Endothelial cell of umbilical vein (primary cell): ENCODE measurements around the gene TBX18. TPM values are rescaled to one million over a fixed set of nuclear protein-coding genes. Genes with fewer than 3 reads are reported as not detected.

ENCODE experiments used
- BruUV-seq: library from RNA; stranded (reverse); fragments of 400-500 nt; replicated peaks from 2 replicates; lab custom pipeline; 2021; lab: Mats Ljungman, UMichigan
- CTCF ChIA-PET: fragments of 300-600, 350-600 bp; sonication (Branson Sonifier 250); formaldehyde crosslinking; loops from one replicate; lab custom pipeline; 2021; ENCODE audit warnings: antibody characterized with exemption, inconsistent platforms; lab: Charles Lee
- POLR2A ChIA-PET: fragments of 300-600, 350-600 bp; sonication (Branson Sonifier 250); formaldehyde crosslinking; loops from one replicate; lab custom pipeline; 2021; ENCODE audit warnings: antibody characterized with exemption, inconsistent platforms; lab: Charles Lee
- DNase-seq: peaks from one replicate; pipeline ENCODE4 v3.0.0-alpha.2; 2011; ENCODE audit warnings: low read depth, low spot score
- FAIRE-seq: peaks from 2 replicates; lab custom pipeline; 2011; peaks lifted over from hg19 to GRCh38; lab: Jason Lieb, UNC
- H2AFZ ChIP-seq: 2 replicates; pipeline ENCODE4 v1.6.0; 2012; ENCODE audit warnings: low read depth, low read length, control low read depth, inconsistent platforms
- H3K27ac ChIP-seq: 2 replicates; pipeline ENCODE4 v1.5.1; 2011; ENCODE audit warnings: low read depth, mild to moderate bottlenecking, control low read depth, low read length, moderate library complexity; ENCODE audit not compliant: insufficient read depth
- H3K27me3 ChIP-seq, 2 experiments: 2 replicates each; pipeline versions ENCODE4 v1.6.0 to v1.6.1; 2011; ENCODE audit warnings: low read length in 2 of 2, mixed read lengths in 1 of 2; ENCODE audit not compliant: control insufficient read depth in 2 of 2, insufficient read depth in 2 of 2
- H3K36me3 ChIP-seq, 2 experiments: 2 replicates in 1 of 2; 3 replicates in 1 of 2; pipeline ENCODE4 v1.5.1; 2011; ENCODE audit warnings: low read length in 2 of 2, mild to moderate bottlenecking in 1 of 2, moderate library complexity in 1 of 2; ENCODE audit not compliant: control insufficient read depth in 2 of 2, insufficient read depth in 2 of 2; ENCODE audit errors: extremely low read depth in 1 of 2
- H3K4me1 ChIP-seq: 3 replicates; pipeline ENCODE4 v1.5.1; 2011; ENCODE audit warnings: mild to moderate bottlenecking, low read length; ENCODE audit not compliant: control insufficient read depth, insufficient read depth; ENCODE audit errors: extremely low read depth
- H3K4me2 ChIP-seq: 2 replicates; pipeline ENCODE4 v1.6.1; 2011; ENCODE audit warnings: low read length, control low read depth, mixed read lengths; ENCODE audit not compliant: insufficient read depth
- H3K4me3 ChIP-seq, 3 experiments: fragments of 200-600 bp in 1 of 3; sonication (generic), shearing (Covaris generic) in 1 of 3; replicated peaks in 1 of 3; 2 replicates each; pipeline ENCODE4 v1.5.1; 2011 to 2016; ENCODE audit warnings: control low read depth in 3 of 3, low read length in 3 of 3, mild to moderate bottlenecking in 2 of 3, inconsistent platforms in 1 of 3, low read depth in 1 of 3, moderate library complexity in 1 of 3; ENCODE audit not compliant: insufficient read depth in 1 of 3
- H3K79me2 ChIP-seq: 2 replicates; pipeline ENCODE4 v1.6.0; 2012; ENCODE audit warnings: low read length, inconsistent platforms; ENCODE audit not compliant: control insufficient read depth, insufficient read depth
- H3K9ac ChIP-seq: replicated peaks from 2 replicates; pipeline ENCODE3; 2011; ENCODE audit warnings: low read length, control low read depth; ENCODE audit not compliant: insufficient read depth; ENCODE audit errors: extremely low read depth
- H3K9me1 ChIP-seq: replicated peaks from 3 replicates; pipeline ENCODE4 v1.6.0; 2011; ENCODE audit warnings: mild to moderate bottlenecking, low read length; ENCODE audit not compliant: control insufficient read depth, insufficient read depth; ENCODE audit errors: extremely low read depth
- H3K9me3 ChIP-seq: replicated peaks from 2 replicates; pipeline ENCODE4 v1.5.1; 2012; ENCODE audit warnings: low read length, inconsistent platforms; ENCODE audit not compliant: control insufficient read depth, insufficient read depth
- H4K20me1 ChIP-seq: replicated peaks from 2 replicates; pipeline ENCODE3; 2011; ENCODE audit warnings: mild to moderate bottlenecking, low read length; ENCODE audit not compliant: control insufficient read depth, insufficient read depth; ENCODE audit errors: extremely low read depth
- EZH2 ChIP-seq: IDR thresholded peaks from 2 replicates; pipeline ENCODE4 v1.6.1; 2012; ENCODE audit warnings: borderline replicate concordance, low read depth, mild to moderate bottlenecking, moderate library complexity, low read length, inconsistent platforms; ENCODE audit not compliant: severe bottlenecking
- FOS ChIP-seq: IDR thresholded peaks from 2 replicates; pipeline ENCODE4 v1.6.1; 2011; ENCODE audit warnings: mild to moderate bottlenecking, low read length, moderate library complexity, borderline replicate concordance; ENCODE audit not compliant: insufficient read depth
- GATA2 ChIP-seq: IDR thresholded peaks from 2 replicates; pipeline ENCODE4 v1.7.0; 2011; ENCODE audit warnings: low read depth, mild to moderate bottlenecking, moderate library complexity, mixed read lengths, low read length; ENCODE audit not compliant: insufficient read length, insufficient read depth
- MYC ChIP-seq: IDR thresholded peaks from one replicate; pipeline ENCODE4 v1.6.1; 2011; ENCODE audit warnings: mild to moderate bottlenecking, low read depth, low read length
- POLR2AphosphoS5 ChIP-seq: IDR thresholded peaks from 2 replicates; pipeline ENCODE4 v1.6.1; 2012; ENCODE audit warnings: low read depth, mild to moderate bottlenecking, control low read depth, low read length, moderate library complexity; ENCODE audit not compliant: insufficient read depth
- dilution Hi-C: fragments of 300-500 bp; cut with MboI; formaldehyde crosslinking; loops from one replicate; pipeline ENCODE4 v1.15.0; 2019; ENCODE audit warnings: low sequenced_read_pairs; ENCODE audit not compliant: extremely low pct_ligation_motif_present
- intact Hi-C: fragments of 100-400 bp; cut with micrococcal nuclease; formaldehyde crosslinking; loops from one replicate; pipeline ENCODE4 v1.10.0; 2022
- polyA plus RNA-seq, 4 experiments: library from polyadenylated mRNA; depleted of rRNA in 3 of 4; stranded (reverse) in 3 of 4; unstranded in 1 of 4; fragments of >200 nt; gene quantifications; 2 replicates each; pipeline versions ENCODE4 v1.2.1 to v1.2.3, GENCODE V29; 2011 to 2012; ENCODE audit warnings: missing spikeins in 1 of 4
- total RNA-seq: library from RNA; stranded (reverse); gene quantifications from 2 replicates; pipeline ENCODE4 v1.2.3, GENCODE V29; 2021
- TF ChIP-seq, protein P1 (sequence below): IDR thresholded peaks from 2 replicates; pipeline ENCODE4 v1.6.1; 2011; ENCODE audit not compliant: insufficient read depth, insufficient read length
- TF ChIP-seq, protein P2 (sequence below), 2 donors: IDR thresholded peaks; 1 replicate in 1 of 2; 2 replicates in 1 of 2; pipeline ENCODE4 v1.5.1; 2011; ENCODE audit warnings: low read length in 2 of 2, mild to moderate bottlenecking in 2 of 2, moderate library complexity in 2 of 2, control low read depth in 1 of 2, inconsistent platforms in 1 of 2, low read depth in 1 of 2; ENCODE audit not compliant: insufficient read depth in 1 of 2; ENCODE audit errors: extremely low read depth in 1 of 2

TBX18 gene
- total and polyA plus RNA-seq, 2 donors (not counting 3 experiments of a cell fraction or from before 2014, with no cell fraction given) = 28.4 to 60.5 TPM

DNA sequence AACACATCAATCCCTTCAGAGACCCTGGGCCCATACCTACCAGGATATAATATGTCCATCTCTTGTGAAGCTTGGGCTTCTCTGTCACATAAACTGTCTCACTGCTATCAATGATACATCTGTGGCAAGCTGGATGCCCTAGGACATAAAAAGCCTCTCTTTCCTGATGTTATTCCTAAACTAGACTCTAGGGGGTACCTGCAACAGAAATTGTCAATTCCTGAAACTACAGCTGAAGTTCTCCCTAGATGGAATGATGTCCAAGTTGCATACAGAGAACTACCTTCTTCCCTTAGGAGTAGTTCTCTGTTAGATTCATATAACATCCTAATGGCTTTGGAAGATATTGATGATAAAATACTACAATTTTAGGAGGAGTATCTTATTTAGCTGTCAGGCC is 35.8 kb downstream of the TBX18 start:
- no peak overlapping the region for H3K4me3 ChIP-seq
- no peak overlapping the region for H3K27ac ChIP-seq
- H3K27me3 ChIP-seq = no peaks in the 10 kb centered on the region
- ChIA-PET POLR2A (no interaction called here), CTCF (interaction anchor here (0.7 to 1.7 kb wide), 13 partner anchors 13 to 398 kb away, joined by 3 to 7 read pairs (median 4); partner anchors contain the start of gene TBX18)
- no peaks in the 10 kb centered on the region for H3K79me2 ChIP-seq
- no TSS peak for BruUV-seq
- DNase-seq = peak; percentile 39
- dilution Hi-C loops = loop anchor here (25.0 kb wide), 1 partner anchor 91 kb away; no protein-coding TSS in a partner anchor
- no peaks in the 10 kb centered on the region for H3K9me1 ChIP-seq
- no peaks in the 10 kb centered on the region for H3K9me3 ChIP-seq
- H4K20me1 ChIP-seq = no peaks in the 10 kb centered on the region
- H3K4me2 ChIP-seq = no peak overlapping the region
- H3K4me1 ChIP-seq = peaks cover 24% of the 10 kb centered on the region
- peak; percentile 4 for FAIRE-seq
- peaks cover 0 to 3% of the 10 kb centered on the region in 2 experiments for H3K36me3 ChIP-seq
- intact Hi-C loops = loop anchor here (1.0 kb wide), 1 partner anchor 239 kb away; no protein-coding TSS in a partner anchor
- TF ChIP-seq, protein P1, sequence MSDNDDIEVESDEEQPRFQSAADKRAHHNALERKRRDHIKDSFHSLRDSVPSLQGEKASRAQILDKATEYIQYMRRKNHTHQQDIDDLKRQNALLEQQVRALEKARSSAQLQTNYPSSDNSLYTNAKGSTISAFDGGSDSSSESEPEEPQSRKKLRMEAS = no peak
- TF ChIP-seq POLR2AphosphoS5 (no peak), MYC (no peak), EZH2 (no peak)
- TF ChIP-seq, protein P2, sequence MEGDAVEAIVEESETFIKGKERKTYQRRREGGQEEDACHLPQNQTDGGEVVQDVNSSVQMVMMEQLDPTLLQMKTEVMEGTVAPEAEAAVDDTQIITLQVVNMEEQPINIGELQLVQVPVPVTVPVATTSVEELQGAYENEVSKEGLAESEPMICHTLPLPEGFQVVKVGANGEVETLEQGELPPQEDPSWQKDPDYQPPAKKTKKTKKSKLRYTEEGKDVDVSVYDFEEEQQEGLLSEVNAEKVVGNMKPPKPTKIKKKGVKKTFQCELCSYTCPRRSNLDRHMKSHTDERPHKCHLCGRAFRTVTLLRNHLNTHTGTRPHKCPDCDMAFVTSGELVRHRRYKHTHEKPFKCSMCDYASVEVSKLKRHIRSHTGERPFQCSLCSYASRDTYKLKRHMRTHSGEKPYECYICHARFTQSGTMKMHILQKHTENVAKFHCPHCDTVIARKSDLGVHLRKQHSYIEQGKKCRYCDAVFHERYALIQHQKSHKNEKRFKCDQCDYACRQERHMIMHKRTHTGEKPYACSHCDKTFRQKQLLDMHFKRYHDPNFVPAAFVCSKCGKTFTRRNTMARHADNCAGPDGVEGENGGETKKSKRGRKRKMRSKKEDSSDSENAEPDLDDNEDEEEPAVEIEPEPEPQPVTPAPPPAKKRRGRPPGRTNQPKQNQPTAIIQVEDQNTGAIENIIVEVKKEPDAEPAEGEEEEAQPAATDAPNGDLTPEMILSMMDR (IDR thresholded peaks at IDR 0.05; ENCODE audit: extremely low read depth in 1 of 2, insufficient read depth in 1 of 2, low read depth in 1 of 2, low read length in 2 of 2) = peak; percentile 19 to 31
- no peak overlapping the region for H2AFZ ChIP-seq
- no peak overlapping the region for H3K9ac ChIP-seq

DNA sequence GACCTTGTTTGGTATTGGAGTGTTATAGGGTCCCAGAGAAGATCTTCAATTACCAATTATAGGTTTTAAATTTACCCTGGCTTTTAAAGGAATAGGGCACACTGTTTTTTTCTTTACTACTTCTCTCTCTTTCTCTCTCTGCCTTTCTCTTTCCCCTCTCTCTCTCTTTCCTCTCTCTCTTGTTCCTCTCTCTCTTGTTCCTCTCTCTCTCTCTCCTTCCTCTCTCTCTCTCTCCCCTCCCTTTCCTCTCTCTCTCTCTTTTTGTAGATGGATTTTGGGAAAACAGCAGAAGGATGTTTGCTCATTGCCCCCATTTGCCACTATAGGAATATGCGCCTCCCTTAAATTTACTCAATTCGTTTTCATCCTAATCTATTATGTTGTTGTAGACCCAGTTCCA is 45.2 kb downstream of the TBX18 start:
- Histone ChIP-seq H3K27me3 (no peaks in the 10 kb centered on the region), H3K4me1 (no peaks in the 10 kb centered on the region), H3K36me3 (peaks cover 0 to 2% of the 10 kb centered on the region in 2 experiments), H3K4me3 (no peak overlapping the region), H4K20me1 (no peaks in the 10 kb centered on the region), H2AFZ (no peak overlapping the region), H3K9me3 (no peaks in the 10 kb centered on the region), H3K9me1 (no peaks in the 10 kb centered on the region), H3K27ac (no peak overlapping the region), H3K4me2 (no peak overlapping the region), H3K9ac (no peak overlapping the region), H3K79me2 (no peaks in the 10 kb centered on the region)
- CTCF ChIA-PET = no interaction called here
- FAIRE-seq (no peak), DNase-seq (no peak)
- POLR2A ChIA-PET = no interaction called here
- TF ChIP-seq POLR2AphosphoS5 (no peak), GATA2 (no peak), MYC (no peak), FOS (no peak)
- TF ChIP-seq, protein P2 (IDR thresholded peaks at IDR 0.05; ENCODE audit: extremely low read depth in 1 of 2, insufficient read depth in 1 of 2, low read depth in 1 of 2, low read length in 2 of 2) = no peak
- intact Hi-C loops (no loop called here), dilution Hi-C loops (no loop called here)
- no TSS peak for BruUV-seq
